CD4-positive, alpha-beta T cell (primary cell): Measurements from ENCODE around the gene RAD9A. TPM values are rescaled to one million over a fixed set of nuclear protein-coding genes. Genes with fewer than 3 reads are reported as not detected.

Experiments
- ATAC-seq: fragments of 200-7000 bp; cut with Tn5 transposase; one replicate; pipeline ENCODE4 v1.10.0; 2022; ENCODE audit warnings: mild to moderate bottlenecking; ENCODE audit not compliant: poor library complexity
- CTCF ChIA-PET: fragments of 350-600 bp; sonication (Branson Sonifier 250); formaldehyde crosslinking; loops from one replicate; lab custom pipeline; 2021; ENCODE audit warnings: antibody characterized with exemption, inconsistent platforms; lab: Charles Lee
- POLR2A ChIA-PET: fragments of 350-600 bp; sonication (Branson Sonifier 250); formaldehyde crosslinking; loops from one replicate; lab custom pipeline; 2021; ENCODE audit warnings: antibody characterized with exemption, inconsistent platforms; lab: Charles Lee
- DNase-seq, 14 experiments: peaks; one replicate each; pipeline ENCODE4 v3.0.0-alpha.2; 2013 to 2020; ENCODE audit warnings: mixed read lengths in 2 of 14
- H3K27ac ChIP-seq, 2 donors: one replicate each; pipeline versions ENCODE4 v1.5.1 to v1.7.0; 2013; ENCODE audit warnings: low read length in 2 of 2, low read depth in 1 of 2, mild to moderate bottlenecking in 1 of 2
- H3K27me3 ChIP-seq, 2 experiments: 1 replicate in 1 of 2; 2 replicates in 1 of 2; pipeline versions ENCODE4 v1.6.1 to v1.7.0; 2013; ENCODE audit warnings: low read length in 2 of 2, control low read depth in 1 of 2, mild to moderate bottlenecking in 1 of 2, moderate library complexity in 1 of 2; ENCODE audit not compliant: insufficient read depth in 2 of 2, control insufficient read depth in 1 of 2
- H3K36me3 ChIP-seq: one replicate; pipeline ENCODE4 v1.6.1; 2013; ENCODE audit warnings: low read length, control low read depth; ENCODE audit not compliant: insufficient read depth
- H3K4me1 ChIP-seq: one replicate; pipeline ENCODE4 v1.6.1; 2013; ENCODE audit warnings: low read length, control low read depth; ENCODE audit not compliant: insufficient read depth
- H3K4me3 ChIP-seq: one replicate; pipeline ENCODE4 v1.5.1; 2013; ENCODE audit warnings: mild to moderate bottlenecking, low read length, moderate library complexity
- H3K9me3 ChIP-seq, 2 experiments: 1 replicate in 1 of 2; 2 replicates in 1 of 2; pipeline versions ENCODE4 v1.6.1 to v1.7.0; 2013; ENCODE audit warnings: low read length in 2 of 2, mild to moderate bottlenecking in 2 of 2, control low read depth in 1 of 2, moderate library complexity in 1 of 2; ENCODE audit not compliant: control insufficient read depth in 1 of 2, insufficient read depth in 1 of 2
- H3K27ac Mint-ChIP-seq: one replicate; pipeline ENCODE4 v1.8.0; 2020; ENCODE audit warnings: mixed read lengths
- H3K27me3 Mint-ChIP-seq: one replicate; pipeline ENCODE4 v1.8.0; 2021; ENCODE audit warnings: mixed read lengths
- H3K36me3 Mint-ChIP-seq: one replicate; pipeline ENCODE4 v1.8.0; 2021; ENCODE audit warnings: low read depth, mixed read lengths
- H3K4me1 Mint-ChIP-seq: one replicate; pipeline ENCODE4 v1.8.0; 2021; ENCODE audit warnings: low read depth, mixed read lengths
- H3K4me3 Mint-ChIP-seq: one replicate; pipeline ENCODE4 v1.8.0; 2020; ENCODE audit warnings: mild to moderate bottlenecking, mixed read lengths
- H3K9me3 Mint-ChIP-seq: one replicate; pipeline ENCODE4 v1.8.0; 2020; ENCODE audit warnings: mixed read lengths
- intact Hi-C, 2 experiments: fragments of 100-400 bp; cut with DNase I in 1 of 2; cut with micrococcal nuclease in 1 of 2; formaldehyde crosslinking; loops; one replicate each; pipeline versions ENCODE4 v1.15.1 to v1.9.0; 2023 to 2025; cut with DNase I, micrococcal nuclease
- total RNA-seq, 174 experiments: library from RNA in 2 of 174; stranded (reverse) in 2 of 174; gene quantifications; one replicate each; pipeline ENCODE4 v1.2.3 and lab custom pipeline; 2021 to 2026
- TF ChIP-seq, protein P1 (sequence below): fragments of 200-600 bp; IDR thresholded peaks from one replicate; pipeline ENCODE4 v1.8.0; 2022; ENCODE audit warnings: antibody characterized with exemption, mild to moderate bottlenecking

The RAD9A gene
- total RNA-seq, 2 experiments from 2014 or later: 19.3 to 20.3 TPM

DNA sequence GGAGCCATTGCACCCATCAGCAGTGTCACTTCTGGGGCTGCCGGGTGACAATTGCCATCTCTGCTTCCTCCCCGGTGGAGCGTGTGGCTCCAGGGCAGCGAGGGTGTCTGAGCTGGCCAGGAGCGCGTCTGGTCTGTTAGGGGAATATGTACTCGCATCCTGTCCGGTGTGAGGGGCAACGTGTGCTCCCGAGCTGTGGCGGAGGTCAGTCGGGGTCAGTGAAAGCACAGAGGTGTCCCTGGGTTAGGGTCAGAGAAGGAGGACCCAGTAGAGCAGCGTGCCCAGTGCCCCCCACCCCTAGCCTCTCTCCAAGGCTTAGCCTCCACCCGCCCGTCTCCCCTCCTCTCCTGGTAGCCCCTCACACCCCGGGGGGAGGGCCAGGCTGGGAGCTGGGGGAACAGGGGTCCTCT is 19.9 kb upstream of the RAD9A start:
- Histone ChIP-seq H3K36me3 (no peaks in the 10 kb centered on the region), H3K27ac (peak overlapping the region in 1 of 2 donors; percentile 30), H3K27me3 (peaks cover 6 to 16% of the 10 kb centered on the region in 2 experiments), H3K9me3 (no peaks in the 10 kb centered on the region), H3K4me1 (peaks cover 80% of the 10 kb centered on the region), H3K4me3 (peak overlapping the region; percentile 46)
- intact Hi-C loops: no loop called here
- Mint-ChIP-seq H3K4me3 (peak overlapping the region; percentile 94), H3K27me3 (peaks cover 38% of the 10 kb centered on the region), H3K36me3 (peaks cover 5% of the 10 kb centered on the region), H3K4me1 (peaks cover 66% of the 10 kb centered on the region), H3K27ac (peak overlapping the region; percentile 85), H3K9me3 (no peaks in the 10 kb centered on the region)
- POLR2A ChIA-PET: interaction anchor here (2.1 to 8.2 kb wide), 3 partner anchors 9 to 26 kb away, joined by 8 to 81 read pairs (median 9); partner anchors contain the start of gene POLD4
- CTCF ChIA-PET: interaction anchor here (1.9 to 3.0 kb wide), 3 partner anchors 9 to 26 kb away, joined by 4 to 32 read pairs (median 10); no protein-coding TSS in a partner anchor
- TF ChIP-seq, protein P1, sequence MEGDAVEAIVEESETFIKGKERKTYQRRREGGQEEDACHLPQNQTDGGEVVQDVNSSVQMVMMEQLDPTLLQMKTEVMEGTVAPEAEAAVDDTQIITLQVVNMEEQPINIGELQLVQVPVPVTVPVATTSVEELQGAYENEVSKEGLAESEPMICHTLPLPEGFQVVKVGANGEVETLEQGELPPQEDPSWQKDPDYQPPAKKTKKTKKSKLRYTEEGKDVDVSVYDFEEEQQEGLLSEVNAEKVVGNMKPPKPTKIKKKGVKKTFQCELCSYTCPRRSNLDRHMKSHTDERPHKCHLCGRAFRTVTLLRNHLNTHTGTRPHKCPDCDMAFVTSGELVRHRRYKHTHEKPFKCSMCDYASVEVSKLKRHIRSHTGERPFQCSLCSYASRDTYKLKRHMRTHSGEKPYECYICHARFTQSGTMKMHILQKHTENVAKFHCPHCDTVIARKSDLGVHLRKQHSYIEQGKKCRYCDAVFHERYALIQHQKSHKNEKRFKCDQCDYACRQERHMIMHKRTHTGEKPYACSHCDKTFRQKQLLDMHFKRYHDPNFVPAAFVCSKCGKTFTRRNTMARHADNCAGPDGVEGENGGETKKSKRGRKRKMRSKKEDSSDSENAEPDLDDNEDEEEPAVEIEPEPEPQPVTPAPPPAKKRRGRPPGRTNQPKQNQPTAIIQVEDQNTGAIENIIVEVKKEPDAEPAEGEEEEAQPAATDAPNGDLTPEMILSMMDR: no peak
- ATAC-seq (no peak), DNase-seq (peak in 1 of 14 experiments; percentile 40)

DNA sequence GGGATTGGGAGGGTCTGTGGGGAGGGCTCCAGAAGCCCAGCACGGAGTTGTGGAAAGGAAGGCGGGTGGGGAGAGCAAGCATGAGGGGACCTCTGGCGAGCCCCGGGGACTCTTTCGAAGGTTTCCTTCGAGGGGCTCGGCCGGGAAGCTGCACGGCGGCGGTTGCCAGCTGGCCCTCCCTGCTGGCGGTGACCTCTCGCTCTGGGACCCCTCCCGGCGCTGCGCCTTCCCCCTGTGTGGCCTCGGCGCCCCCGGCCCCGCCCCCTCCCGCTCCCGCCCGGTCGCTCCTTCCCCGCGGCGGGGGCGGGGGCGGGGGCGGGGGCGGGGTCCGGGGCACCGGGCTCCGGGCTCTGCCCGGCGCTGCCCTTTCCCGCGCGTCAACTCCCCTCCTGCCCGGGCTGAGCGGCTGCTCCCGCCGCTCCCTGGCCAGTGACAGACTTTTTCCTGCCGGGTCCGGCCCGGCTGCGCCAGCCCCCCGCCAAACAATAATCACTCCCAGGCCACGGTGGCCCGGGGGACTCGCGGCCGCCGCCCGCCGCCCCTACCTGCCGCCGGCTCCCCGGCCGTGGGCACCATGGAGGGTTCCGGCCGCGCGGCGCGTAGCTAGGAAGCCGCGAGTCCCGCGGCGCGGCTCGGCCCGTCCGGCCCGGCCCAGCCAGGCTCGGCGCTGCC is 19.3 kb upstream of the RAD9A start:
- Mint-ChIP-seq H3K27me3 (peaks cover 42% of the 10 kb centered on the region), H3K4me1 (peaks cover 67% of the 10 kb centered on the region), H3K9me3 (no peaks in the 10 kb centered on the region), H3K27ac (no peak overlapping the region), H3K36me3 (peaks cover 5% of the 10 kb centered on the region), H3K4me3 (no peak overlapping the region)
- peaks cover 6 to 16% of the 10 kb centered on the region in 2 experiments for H3K27me3 ChIP-seq
- ChIA-PET CTCF (interaction anchor here (1.8 to 5.6 kb wide), 5 partner anchors 10 to 27 kb away, joined by 4 to 32 read pairs (median 16); no protein-coding TSS in a partner anchor), POLR2A (interaction anchor here (0.8 to 8.2 kb wide), 9 partner anchors 9 to 132 kb away, joined by 3 to 81 read pairs (median 5); partner anchors contain the start of genes AIP, POLD4 and SSH3)
- peaks cover 75% of the 10 kb centered on the region for H3K4me1 ChIP-seq
- peak overlapping the region in 1 of 2 donors; percentile 30 for H3K27ac ChIP-seq
- H3K4me3 ChIP-seq: peak overlapping the region; percentile 46
- TF ChIP-seq, protein P1: no peak
- peak in 2 of 14 experiments; percentile 25 to 40 for DNase-seq
- intact Hi-C loops: no loop called here
- no peaks in the 10 kb centered on the region for H3K9me3 ChIP-seq
- no peaks in the 10 kb centered on the region for H3K36me3 ChIP-seq
- no peak for ATAC-seq

DNA sequence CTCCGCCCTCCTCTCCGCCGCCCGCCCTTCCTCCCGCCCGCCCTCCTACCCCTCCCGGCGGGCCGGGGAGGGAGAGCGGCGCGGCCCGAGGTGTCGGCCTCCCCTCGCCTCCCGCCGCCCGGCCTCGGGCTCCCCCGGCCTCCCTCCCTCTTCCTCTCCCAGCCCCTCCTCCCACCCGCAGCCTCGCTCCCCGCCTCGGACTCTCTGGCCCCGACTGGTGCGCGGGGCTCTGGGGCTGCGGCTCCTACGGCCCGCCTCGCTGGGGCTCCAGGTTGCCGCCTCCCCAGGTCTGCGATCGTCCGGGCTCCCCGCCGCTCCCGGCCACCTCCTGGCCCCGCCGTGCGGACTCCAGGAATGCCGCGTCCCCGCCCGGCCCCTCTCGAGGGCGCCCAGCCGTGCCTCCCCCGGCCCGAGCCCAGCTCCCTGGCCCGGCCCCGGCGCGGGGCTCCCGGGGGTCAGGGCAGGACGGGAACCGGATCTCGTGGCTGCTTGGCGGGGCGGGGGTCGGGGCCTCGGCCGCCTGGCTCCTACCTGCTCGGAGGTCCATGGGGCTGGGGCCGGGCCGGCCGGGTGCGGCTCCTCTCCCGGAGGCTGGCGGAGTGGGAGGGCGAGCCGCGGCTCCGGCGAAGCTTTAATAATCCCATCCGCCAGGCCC is 18.7 kb upstream of the RAD9A start, which contains the start of gene CLCF1:
TSS of gene CLCF1 (minus strand) at position 606 of the 655 bp plus-strand sequence. CDS start at position 547, 59 bp downstream.
- peaks cover 42% of the 10 kb centered on the region for H3K27me3 Mint-ChIP-seq
- TF ChIP-seq, protein P1: no peak
- H3K36me3 ChIP-seq: no peaks in the 10 kb centered on the region
- H3K4me3 ChIP-seq: peak within 1 kb of the TSS; percentile 48
- ChIA-PET CTCF (interaction anchor here (1.1 to 5.6 kb wide), 6 partner anchors 9 to 81 kb away, joined by 3 to 24 read pairs (median 12); partner anchors contain the start of gene PPP1CA), POLR2A (interaction anchor here (0.6 to 8.2 kb wide), 12 partner anchors 8 to 240 kb away, joined by 3 to 81 read pairs (median 4); partner anchors contain the start of genes AIP, POLD4, PPP1CA and PTPRCAP)
- DNase-seq (peak in 6 of 14 experiments; percentile 22 to 64 (median 44)), ATAC-seq (peak; percentile 16)
- no peaks in the 10 kb centered on the region for H3K9me3 Mint-ChIP-seq
- H3K36me3 Mint-ChIP-seq: peaks cover 5% of the 10 kb centered on the region
- no peak within 1 kb of the TSS for H3K27ac ChIP-seq
- peaks cover 61% of the 10 kb centered on the region for H3K4me1 Mint-ChIP-seq
- peaks cover 69% of the 10 kb centered on the region for H3K4me1 ChIP-seq
- peak within 1 kb of the TSS; percentile 91 for H3K27ac Mint-ChIP-seq
- peak within 1 kb of the TSS; percentile 94 for H3K4me3 Mint-ChIP-seq
- no peaks in the 10 kb centered on the region for H3K9me3 ChIP-seq
- intact Hi-C loops: loop anchor here in 1 of 2 experiments (1.0 kb wide), 1 partner anchor 20 kb away; the partner anchor contains the start of gene POLD4
- peaks cover 6 to 16% of the 10 kb centered on the region in 2 experiments for H3K27me3 ChIP-seq
